NCI-H1436 (cell line): ENCODE results near the gene ATP1A1.

Experiments
- DNase-seq: peaks from one replicate; lab custom pipeline; 2025; lab: John Stamatoyannopoulos, UW

Gene ATP1A1

DNA sequence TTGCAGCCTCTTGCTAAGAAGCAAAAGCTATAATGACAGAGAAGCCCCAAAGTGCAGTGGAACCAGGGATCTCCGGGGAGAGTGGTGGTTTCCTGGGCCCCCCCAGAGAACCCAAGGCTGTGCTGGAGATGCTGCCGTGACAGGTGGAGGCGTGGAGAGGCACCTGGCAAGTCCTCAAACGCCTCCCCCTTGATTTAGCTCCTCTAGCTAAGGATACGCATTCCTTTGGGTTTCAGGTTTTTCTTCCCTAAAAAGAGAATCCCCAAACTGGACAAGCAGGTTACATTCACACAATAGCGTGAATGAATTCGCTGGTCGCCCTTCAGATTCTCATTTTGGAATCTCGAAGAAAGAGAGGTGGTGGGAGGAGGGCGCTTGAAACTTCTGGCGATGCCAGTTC, 853 bp upstream of the ATP1A1 start:
- no peak for DNase-seq

GRCh38 chr1:116373431-116374352, 648 bp downstream of the ATP1A1 start:
- DNase-seq, result peak; percentile 46

DNA sequence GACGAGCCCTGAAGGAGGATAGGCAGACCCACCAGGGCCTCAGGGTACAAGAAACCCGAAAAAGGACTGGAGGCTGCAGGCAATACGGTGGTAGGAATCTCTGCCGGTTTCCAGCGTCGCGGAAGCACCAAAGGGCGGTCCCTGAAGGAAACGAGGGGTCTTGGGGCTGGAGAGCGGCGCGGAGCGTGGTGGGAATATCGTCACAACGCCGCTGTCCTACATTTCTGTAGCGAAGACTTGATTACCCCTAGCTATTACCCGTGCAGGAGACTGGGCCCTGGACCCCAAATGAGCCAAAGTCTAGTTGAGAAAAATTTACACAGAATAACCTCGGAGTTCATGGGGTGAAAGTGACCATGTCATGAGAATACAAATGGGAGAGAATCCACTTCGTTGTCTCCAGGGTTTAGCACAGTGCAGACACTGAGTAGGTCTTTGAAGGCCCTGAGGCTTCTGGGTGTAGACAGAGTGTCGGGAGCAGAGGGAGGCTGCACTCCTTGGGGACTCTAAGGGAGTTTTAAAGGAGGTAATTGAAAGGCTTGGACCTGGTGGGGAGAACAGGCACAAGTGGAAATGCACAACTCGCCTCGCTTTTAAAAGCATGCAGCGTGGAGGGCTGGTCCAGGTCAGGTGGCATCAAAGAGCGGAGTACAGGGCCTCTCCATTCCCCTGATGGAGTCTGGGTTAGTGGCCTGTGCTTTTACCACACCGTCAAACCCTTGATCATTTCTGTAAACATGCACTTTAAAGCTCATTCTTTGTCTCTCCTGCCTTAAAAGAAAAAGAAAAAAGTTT, 1.5 kb downstream of the ATP1A1 start:
- DNase-seq, result no peak

- no peak for DNase-seq
Measured at GRCh38 chr1:116375148-116375886, 2.3 kb downstream of the ATP1A1 start.

- DNase-seq, result no peak
Measured at GRCh38 chr1:116375887-116376728, 3.1 kb downstream of the ATP1A1 start.

DNA sequence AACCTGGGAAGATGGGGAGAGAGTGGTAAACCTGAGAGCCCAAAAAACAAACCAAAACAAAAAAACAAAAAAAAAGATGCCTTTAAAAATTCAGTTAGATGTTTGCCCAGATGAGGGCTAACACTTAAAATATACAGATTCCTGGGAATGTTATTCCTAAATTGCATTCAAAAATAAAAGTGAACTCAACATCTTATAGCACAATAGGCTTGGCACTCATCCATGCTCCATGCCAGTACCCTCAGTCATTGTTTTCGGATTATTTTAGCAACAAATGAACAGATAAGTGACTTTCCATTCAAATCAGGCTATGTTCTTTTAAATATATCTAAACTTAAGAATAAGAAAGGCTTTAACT, 3.7 kb downstream of the ATP1A1 start:
- no peak for DNase-seq

DNA sequence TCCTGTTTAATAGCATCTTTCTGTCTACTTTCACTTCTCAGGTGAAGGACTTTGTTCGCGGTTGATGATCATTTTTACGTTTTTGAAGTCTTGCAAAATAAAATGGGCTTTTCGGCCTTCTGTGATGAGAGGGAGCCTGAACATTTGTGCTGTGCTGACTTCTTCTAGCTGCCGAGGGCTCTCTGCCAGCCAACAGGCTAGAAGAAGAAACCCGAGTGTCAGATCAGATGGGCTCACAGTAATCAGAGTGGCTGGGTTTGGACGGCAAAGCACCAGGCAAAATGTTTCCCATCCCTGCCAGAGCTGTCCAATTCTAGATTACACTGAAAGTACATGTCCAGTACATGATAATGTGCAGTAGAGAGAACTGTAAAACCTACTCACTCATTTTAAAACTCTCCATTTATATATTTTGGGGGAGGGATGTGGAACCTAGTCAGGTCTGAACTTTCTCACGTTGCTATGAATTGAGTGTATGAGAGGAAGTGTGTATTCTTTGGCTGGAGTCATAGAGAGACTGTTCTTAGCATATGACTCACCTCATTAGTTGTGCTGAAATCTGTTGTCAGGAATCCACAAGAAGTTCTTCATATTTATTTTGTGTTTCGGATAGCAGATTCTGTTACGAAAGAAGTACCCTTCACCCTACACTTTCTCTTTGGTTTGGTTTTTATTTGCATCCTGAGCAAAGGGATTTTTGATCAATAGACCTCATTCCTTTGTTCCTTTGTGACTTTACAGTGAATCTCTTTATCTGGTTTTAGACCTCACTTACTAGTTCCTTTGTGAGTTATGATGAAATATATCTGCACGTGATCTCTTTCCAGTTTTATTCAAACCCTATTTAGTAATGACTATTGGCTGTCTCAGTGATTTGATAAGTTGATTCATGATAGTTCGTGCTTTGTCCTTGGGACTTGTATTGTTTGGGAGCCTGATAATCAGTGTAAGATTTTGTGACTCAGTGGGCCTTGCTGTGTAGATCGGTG, 4.8 kb downstream of the ATP1A1 start:
- DNase-seq, result no peak

DNA sequence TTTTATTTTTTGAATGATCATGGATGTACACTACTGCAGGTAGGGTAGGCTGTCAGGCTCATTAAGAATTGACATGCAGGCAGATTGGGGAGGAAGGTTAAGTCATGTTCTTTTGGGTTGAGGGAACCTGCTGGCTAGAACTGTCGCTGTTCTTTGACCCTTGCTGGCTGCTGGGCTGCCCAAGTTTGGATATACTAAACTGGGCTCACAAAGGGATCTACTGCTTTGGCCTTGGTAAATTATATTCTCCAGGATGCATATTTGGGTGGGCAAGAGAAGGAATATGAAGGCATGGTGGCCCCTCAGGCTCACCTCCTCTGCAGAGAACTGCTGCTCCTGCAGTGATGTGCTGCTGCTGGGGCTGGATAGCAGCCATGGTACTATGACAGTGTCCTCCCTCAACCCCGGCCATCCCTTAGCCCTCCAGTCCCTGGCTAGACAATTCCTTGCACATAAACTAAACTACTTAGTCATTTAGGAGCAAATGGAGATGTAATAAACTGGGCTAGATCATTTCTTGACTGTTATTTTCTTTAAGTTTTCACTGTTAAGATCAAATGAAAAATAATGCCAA, 6.1 kb downstream of the ATP1A1 start:
- no peak for DNase-seq

DNA sequence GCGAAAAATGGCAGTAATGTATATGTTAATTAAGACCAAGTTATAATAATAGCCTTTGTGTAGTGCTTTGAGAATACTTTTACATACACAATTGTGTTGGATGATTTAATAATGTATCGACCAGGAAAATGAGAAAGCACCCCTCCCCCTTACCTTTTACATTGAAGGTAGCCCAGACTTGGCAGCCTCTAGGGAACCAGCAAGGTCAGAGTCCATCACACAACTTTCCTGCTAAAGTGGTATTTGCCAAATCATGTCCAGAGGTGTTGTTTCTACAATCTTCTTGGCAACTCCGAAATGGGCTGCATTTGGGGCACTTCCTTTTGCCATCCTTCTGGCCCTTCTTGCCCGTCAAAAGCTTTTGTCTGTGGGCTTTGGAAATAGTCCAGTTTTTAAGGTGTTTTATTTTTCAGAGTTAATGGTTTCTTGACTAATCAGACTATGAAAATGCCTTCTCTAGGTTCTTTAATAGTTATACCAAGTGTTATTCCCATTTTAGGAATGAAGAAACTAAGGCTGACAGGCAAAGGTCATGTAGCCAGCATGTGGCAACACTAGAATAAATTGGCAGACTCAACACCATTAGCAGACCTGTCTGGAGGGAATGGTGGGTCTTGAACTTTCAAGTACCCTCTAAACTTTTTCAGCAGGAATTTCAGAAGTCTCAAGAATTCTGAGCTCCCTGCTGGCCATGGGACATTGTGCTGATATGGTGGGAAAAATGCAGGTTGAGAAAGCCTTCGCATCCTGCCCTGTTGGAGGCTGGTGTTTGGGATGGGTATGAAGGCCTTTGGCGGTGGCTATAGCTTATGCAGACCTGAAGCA, 6.8 kb downstream of the ATP1A1 start:
- DNase-seq, result no peak

DNA sequence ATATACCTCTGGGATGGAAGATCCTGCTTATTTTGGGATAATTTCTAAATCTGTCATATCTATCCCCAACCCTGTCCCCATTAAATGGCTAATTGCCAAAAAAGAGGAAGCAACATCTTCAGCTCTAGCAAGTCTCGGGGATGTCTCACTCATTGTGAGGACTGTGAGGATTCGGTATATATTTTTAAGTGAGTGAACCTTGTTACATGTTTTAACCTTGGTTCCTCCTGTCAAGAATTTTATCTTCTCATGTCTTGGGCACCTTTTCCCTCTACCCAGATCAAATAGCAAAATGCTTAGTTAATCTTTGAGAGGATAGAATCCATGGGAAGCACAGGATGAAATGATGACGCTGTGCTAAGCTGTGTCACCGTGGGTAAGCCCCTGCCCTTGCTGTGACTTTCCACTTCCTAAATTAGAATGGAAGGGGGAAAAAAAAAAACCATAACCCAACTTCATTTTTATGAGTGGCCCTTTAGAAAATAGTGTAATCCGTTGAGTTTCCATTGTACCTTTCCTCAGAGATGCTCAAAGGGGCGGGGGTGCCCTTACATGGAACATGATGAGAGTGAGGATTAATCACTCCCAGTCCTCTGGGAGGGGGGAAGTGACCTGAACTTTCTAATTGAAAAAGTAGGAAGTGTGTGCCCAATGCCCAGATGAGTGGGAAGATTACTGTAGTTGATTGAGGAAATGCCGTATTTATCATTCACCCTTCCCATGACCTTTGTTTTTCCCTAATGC, 7.6 kb downstream of the ATP1A1 start:
- DNase-seq, result no peak

- DNase-seq, result no peak
Measured at GRCh38 chr1:116382321-116382720, 9.3 kb downstream of the ATP1A1 start.

DNA sequence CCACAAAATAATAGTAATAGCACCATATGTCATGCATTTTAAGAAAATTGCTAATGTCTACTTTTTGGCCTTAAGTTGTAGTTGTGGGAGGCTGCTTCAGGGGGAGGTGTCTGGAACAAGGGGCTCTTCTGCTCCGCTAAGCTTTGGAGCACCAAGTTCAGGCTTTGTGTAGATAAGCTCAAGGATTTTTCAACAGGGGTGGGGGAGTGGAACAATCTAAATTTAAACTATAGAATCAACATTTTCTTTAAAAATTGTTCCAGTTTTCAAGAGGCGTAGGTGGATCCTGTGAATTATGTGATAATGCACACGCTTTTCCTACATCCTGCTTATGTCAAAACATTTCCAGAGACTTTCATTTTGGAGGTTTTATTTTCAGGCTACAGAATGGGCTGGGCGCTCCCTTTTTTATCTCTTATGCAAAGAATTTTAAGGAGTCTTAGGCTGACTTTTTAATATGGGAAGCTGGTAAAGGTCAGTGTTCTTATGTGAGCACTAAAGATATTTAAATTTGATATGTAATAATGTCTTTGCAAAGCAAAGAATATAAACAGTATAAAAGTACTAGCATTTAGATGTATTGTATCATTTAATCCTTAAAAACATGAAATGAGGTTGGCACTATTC, 9.9 kb downstream of the ATP1A1 start:
- DNase-seq, result no peak

DNA sequence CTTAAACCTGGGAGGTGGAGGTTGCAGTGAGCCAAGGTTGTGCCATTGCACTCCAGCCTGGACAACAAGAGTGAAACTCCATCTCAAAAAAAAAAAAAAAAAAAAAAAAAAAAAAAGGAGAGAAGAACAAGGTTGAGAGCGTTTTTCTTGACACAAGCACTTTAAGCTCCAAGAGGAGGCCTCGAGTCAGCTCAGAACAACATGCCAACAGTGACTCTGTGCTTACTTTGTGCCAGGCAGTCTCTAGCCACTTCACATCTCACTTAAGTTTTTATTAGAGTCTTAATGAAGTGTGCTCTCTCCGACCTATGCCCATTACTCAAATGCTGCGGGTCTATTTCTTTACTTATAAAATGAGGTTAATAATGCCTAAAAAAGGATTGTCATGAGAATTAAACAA, 13.0 kb downstream of the ATP1A1 start:
- no peak for DNase-seq

GRCh38 chr1:116387551-116387950, 14.5 kb downstream of the ATP1A1 start:
- no peak for DNase-seq

- DNase-seq, result no peak
Measured at GRCh38 chr1:116388122-116388521, 15.1 kb downstream of the ATP1A1 start.

DNA sequence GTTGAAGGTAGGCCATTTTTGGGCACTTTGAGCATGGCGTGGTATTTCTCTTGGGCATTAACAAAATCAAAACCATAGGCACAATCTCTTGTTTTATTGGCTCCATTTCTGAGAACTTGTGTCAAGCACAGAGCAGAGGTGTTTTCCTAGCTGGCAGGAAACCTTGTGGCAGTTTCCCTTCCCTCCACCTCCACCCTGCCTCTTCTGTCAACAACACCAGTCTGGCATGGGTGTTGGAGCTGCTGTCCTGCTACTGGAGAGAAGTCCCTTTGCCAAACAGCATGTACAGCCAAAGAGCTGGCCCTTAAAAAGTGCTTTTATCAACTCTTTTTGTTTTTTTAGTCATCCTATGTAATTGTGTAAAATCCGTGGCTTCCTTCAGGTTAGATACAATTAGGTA, 16.0 kb downstream of the ATP1A1 start:
- no peak for DNase-seq

GRCh38 chr1:116389686-116390085, 16.6 kb downstream of the ATP1A1 start:
- DNase-seq, result no peak

GRCh38 chr1:116390195-116390594, 17.2 kb downstream of the ATP1A1 start:
- DNase-seq, result no peak
